Measurements from ENCODE around the gene WNT9A. TPM values are rescaled to one million over a fixed set of nuclear protein-coding genes. Genes with fewer than 3 reads are reported as not detected.
"Not testable (repeated sequence)": the region's sequence is repeated elsewhere in the genome, so short reads cannot be mapped to it uniquely, and the experiment has no call there.

Gene WNT9A, protein sequence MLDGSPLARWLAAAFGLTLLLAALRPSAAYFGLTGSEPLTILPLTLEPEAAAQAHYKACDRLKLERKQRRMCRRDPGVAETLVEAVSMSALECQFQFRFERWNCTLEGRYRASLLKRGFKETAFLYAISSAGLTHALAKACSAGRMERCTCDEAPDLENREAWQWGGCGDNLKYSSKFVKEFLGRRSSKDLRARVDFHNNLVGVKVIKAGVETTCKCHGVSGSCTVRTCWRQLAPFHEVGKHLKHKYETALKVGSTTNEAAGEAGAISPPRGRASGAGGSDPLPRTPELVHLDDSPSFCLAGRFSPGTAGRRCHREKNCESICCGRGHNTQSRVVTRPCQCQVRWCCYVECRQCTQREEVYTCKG
- polyA plus RNA-seq (2013, experiment 1 of 4), result 3.2 TPM
- 4.5 TPM for polyA plus RNA-seq (2013, experiment 2 of 4)
- polyA plus RNA-seq (2013, experiment 3 of 4), result 3.1 TPM
- 4.1 TPM for polyA plus RNA-seq (2013, experiment 4 of 4)

DNA sequence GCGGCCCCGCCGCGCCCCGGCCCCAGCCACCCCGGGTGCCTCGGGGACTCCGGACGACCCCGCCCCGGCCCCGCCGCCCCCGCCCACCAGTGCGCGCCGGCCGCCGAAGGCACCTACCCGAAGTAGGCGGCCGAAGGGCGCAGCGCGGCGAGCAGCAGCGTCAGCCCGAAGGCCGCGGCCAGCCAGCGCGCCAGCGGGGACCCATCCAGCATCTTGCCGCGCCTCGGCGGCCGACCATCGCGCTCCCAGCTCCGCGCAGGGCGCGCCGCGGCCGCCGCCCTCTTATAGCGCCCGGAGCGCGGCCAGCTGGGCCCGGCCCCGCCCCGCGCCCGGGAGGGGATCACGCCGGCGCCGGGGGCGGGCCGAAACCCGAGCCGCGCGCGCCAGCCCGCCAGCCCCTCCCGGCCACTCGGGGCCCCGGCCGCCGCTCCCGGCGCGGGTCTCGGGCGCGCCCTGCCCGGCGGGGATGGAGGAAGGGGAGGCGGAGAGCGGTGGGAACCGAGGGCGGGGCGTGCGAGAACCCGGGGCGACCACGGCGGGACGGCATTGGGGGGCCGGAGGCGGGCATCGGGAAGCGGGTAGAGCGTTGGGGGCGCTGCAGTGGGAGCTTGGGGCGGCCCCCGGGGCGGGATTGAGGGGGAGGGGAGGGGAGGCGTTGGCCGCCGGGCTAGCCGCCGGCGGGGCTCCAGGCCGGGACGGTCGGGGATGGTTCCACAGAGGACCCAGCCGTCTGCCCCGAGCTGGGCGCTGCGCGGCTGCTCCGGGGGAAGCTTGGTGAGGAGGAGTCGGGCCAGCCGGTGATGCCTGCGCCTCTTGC lies at the start of gene WNT9A:
TSS of gene WNT9A (minus strand) at position 257 of the 817 bp plus-strand sequence. CDS start at position 212, 45 bp downstream.
- peak within 1 kb of the TSS; percentile 65 for H3K4me3 ChIP-seq (ENCODE audit: insufficient read depth, low read depth, low read length)
- peaks cover 27% of the 10 kb centered on the region for H3K4me1 ChIP-seq (ENCODE audit: control insufficient read depth, insufficient read depth, low read length)
- no peaks in the 10 kb centered on the region for H3K9me3 ChIP-seq (ENCODE audit: control insufficient read depth, low read length)
- H3K27me3 ChIP-seq (ENCODE audit: control insufficient read depth, insufficient read depth, low read length, poor library complexity, severe bottlenecking), result peaks cover 32% of the 10 kb centered on the region
- H3K27ac ChIP-seq (ENCODE audit: insufficient read depth, low read depth, low read length, poor library complexity, severe bottlenecking), result no peak within 1 kb of the TSS
- H3K36me3 ChIP-seq (ENCODE audit: control insufficient read depth, insufficient read depth, low read length), result no peaks in the 10 kb centered on the region
- 0 to 1% methylated on average over 120 of the region's 120 CpGs for WGBS, 2 experiments

GRCh38 chr1:227996187-227996950 lies 48.6 kb upstream of the WNT9A start:
- Histone ChIP-seq H3K27ac (ENCODE audit: insufficient read depth, low read depth, low read length, poor library complexity, severe bottlenecking) (no peak overlapping the region), H3K4me3 (ENCODE audit: insufficient read depth, low read depth, low read length) (no peak overlapping the region), H3K27me3 (ENCODE audit: control insufficient read depth, insufficient read depth, low read length, poor library complexity, severe bottlenecking) (peaks cover 18% of the 10 kb centered on the region), H3K9me3 (ENCODE audit: control insufficient read depth, low read length) (peaks cover 3% of the 10 kb centered on the region), H3K36me3 (ENCODE audit: control insufficient read depth, insufficient read depth, low read length) (no peaks in the 10 kb centered on the region), H3K4me1 (ENCODE audit: control insufficient read depth, insufficient read depth, low read length) (no peaks in the 10 kb centered on the region)
- no CpG with 5 or more reads among the region's 1 CpG for WGBS, 2 experiments

GRCh38 chr1:227994632-227995300 lies 47.0 kb upstream of the WNT9A start:
- H3K4me1 ChIP-seq (ENCODE audit: control insufficient read depth, insufficient read depth, low read length), result no peaks in the 10 kb centered on the region
- H3K27ac ChIP-seq (ENCODE audit: insufficient read depth, low read depth, low read length, poor library complexity, severe bottlenecking), result no peak overlapping the region
- no peak overlapping the region for H3K4me3 ChIP-seq (ENCODE audit: insufficient read depth, low read depth, low read length)
- H3K9me3 ChIP-seq (ENCODE audit: control insufficient read depth, low read length), result peaks cover 3% of the 10 kb centered on the region
- peaks cover 10% of the 10 kb centered on the region for H3K27me3 ChIP-seq (ENCODE audit: control insufficient read depth, insufficient read depth, low read length, poor library complexity, severe bottlenecking)
- no peaks in the 10 kb centered on the region for H3K36me3 ChIP-seq (ENCODE audit: control insufficient read depth, insufficient read depth, low read length)
- WGBS, 2 experiments, result 76 to 79% methylated on average over 7 of the region's 7 CpGs

- WGBS, 2 experiments, result 92 to 98% methylated on average over 2 of the region's 2 CpGs
- no peaks in the 10 kb centered on the region for H3K9me3 ChIP-seq (ENCODE audit: control insufficient read depth, low read length)
- no peak overlapping the region for H3K4me3 ChIP-seq (ENCODE audit: insufficient read depth, low read depth, low read length)
- no peaks in the 10 kb centered on the region for H3K4me1 ChIP-seq (ENCODE audit: control insufficient read depth, insufficient read depth, low read length)
- H3K27me3 ChIP-seq (ENCODE audit: control insufficient read depth, insufficient read depth, low read length, poor library complexity, severe bottlenecking), result peaks cover 21% of the 10 kb centered on the region
- H3K27ac ChIP-seq (ENCODE audit: insufficient read depth, low read depth, low read length, poor library complexity, severe bottlenecking), result no peak overlapping the region
- H3K36me3 ChIP-seq (ENCODE audit: control insufficient read depth, insufficient read depth, low read length), result no peaks in the 10 kb centered on the region
These were observed 39.4 kb upstream of the WNT9A start for GRCh38 chr1:227987181-227987580.

GRCh38 chr1:227975583-227976283 lies 28.0 kb upstream of the WNT9A start:
- 86 to 87% methylated on average over 16 to 18 of the region's 21 CpGs for WGBS, 2 experiments
- not testable (repeated sequence) for H3K9me3 ChIP-seq (ENCODE audit: control insufficient read depth, low read length); H3K36me3 ChIP-seq (ENCODE audit: control insufficient read depth, insufficient read depth, low read length); H3K27me3 ChIP-seq (ENCODE audit: control insufficient read depth, insufficient read depth, low read length, poor library complexity, severe bottlenecking); H3K4me1 ChIP-seq (ENCODE audit: control insufficient read depth, insufficient read depth, low read length); H3K27ac ChIP-seq (ENCODE audit: insufficient read depth, low read depth, low read length, poor library complexity, severe bottlenecking); H3K4me3 ChIP-seq (ENCODE audit: insufficient read depth, low read depth, low read length)

DNA sequence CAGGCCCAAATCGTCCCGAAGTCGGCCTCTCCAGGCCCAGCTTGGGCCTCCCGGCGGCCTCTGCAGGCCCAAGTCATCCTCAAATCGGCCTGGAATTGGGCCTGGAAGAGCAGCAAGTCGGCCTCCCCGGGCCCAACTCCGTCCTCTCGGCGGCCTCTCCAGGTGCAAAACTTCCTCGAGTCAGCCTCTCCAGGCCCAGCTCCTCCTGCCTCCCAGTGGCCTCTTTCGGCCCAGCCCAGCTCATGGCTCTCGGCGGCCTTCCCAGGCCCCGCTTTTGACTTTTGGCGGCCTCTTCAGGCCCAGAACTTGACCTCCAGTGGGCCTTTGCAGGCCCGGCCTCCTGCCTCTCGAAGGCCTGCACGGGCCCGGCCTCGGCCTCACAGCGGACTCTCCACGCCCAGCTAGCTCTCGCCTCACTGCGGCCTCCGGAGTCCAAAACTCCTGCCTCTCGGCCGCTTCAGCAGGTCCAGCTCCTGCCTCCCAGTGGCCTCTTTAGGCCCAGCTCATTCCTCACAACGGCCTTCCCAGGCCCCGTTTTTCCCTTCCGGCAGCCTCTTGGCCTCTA lies 26.1 kb upstream of the WNT9A start:
- H3K4me1 ChIP-seq (ENCODE audit: control insufficient read depth, insufficient read depth, low read length); H3K4me3 ChIP-seq (ENCODE audit: insufficient read depth, low read depth, low read length); H3K27me3 ChIP-seq (ENCODE audit: control insufficient read depth, insufficient read depth, low read length, poor library complexity, severe bottlenecking); H3K36me3 ChIP-seq (ENCODE audit: control insufficient read depth, insufficient read depth, low read length); H3K27ac ChIP-seq (ENCODE audit: insufficient read depth, low read depth, low read length, poor library complexity, severe bottlenecking); H3K9me3 ChIP-seq (ENCODE audit: control insufficient read depth, low read length): not testable (repeated sequence)
- 95% methylated on average over 30 of the region's 32 CpGs for WGBS, 2 experiments

DNA sequence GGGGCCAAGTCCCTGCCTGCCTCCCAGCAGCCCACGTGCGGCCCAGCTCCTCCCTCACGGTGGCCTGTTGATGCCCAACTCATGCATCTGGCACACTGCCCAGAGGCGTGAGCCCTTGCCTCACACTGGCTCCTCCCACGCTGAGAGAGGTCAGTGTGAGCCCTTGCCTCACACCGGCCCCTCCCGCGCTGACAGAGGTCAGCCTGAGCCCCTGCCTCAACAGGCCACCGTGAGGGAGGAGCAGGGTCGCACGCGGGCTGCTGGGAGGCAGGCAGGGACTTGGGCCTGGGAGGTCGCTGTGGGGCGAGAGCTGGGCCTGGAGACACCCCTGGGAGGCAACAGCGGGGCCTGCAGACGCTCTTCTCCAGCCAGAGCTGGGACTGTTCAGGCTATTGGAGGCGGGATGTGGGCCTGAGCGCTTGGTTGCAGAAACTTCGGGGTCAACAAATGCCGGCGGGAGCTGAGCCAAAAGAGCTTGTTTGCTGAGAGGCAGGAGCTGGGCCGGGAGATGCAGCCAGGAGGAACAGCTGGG lies 25.2 kb upstream of the WNT9A start:
- not testable (repeated sequence) for H3K36me3 ChIP-seq (ENCODE audit: control insufficient read depth, insufficient read depth, low read length); H3K4me3 ChIP-seq (ENCODE audit: insufficient read depth, low read depth, low read length); H3K27ac ChIP-seq (ENCODE audit: insufficient read depth, low read depth, low read length, poor library complexity, severe bottlenecking); H3K27me3 ChIP-seq (ENCODE audit: control insufficient read depth, insufficient read depth, low read length, poor library complexity, severe bottlenecking); H3K9me3 ChIP-seq (ENCODE audit: control insufficient read depth, low read length); H3K4me1 ChIP-seq (ENCODE audit: control insufficient read depth, insufficient read depth, low read length)
- WGBS, 2 experiments, result 92 to 93% methylated on average over 22 of the region's 22 CpGs

DNA sequence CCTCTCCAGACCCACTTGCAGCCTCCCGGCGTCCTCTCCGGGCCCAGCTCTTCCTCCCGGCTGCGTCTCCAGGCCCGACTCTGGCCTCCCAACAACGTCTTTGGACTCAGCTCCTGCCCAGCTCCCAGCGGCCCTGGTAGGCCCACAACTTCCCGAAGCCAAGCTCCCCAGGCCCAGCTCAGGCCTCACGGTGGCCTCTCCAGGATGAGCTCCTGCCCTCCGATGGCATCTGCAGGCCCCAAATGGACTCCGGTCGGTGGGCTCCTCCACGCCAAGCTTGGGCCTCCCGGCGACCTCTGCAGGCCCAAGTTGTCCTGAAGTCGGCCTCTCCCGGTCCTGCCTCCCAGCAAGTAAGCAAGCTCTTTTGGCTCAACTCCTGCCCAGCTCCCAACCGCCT lies 24.5 kb upstream of the WNT9A start:
- H3K9me3 ChIP-seq (ENCODE audit: control insufficient read depth, low read length); H3K4me1 ChIP-seq (ENCODE audit: control insufficient read depth, insufficient read depth, low read length): not testable (repeated sequence)
- WGBS, 2 experiments, result 93 to 97% methylated on average over 11 to 12 of the region's 19 CpGs

More for the DNA sequence above, 24.5 kb upstream of the WNT9A start:
- H3K4me3 ChIP-seq (ENCODE audit: insufficient read depth, low read depth, low read length); H3K27me3 ChIP-seq (ENCODE audit: control insufficient read depth, insufficient read depth, low read length, poor library complexity, severe bottlenecking); H3K36me3 ChIP-seq (ENCODE audit: control insufficient read depth, insufficient read depth, low read length); H3K27ac ChIP-seq (ENCODE audit: insufficient read depth, low read depth, low read length, poor library complexity, severe bottlenecking): not testable (repeated sequence)

All from ectodermal cell (in vitro differentiated cells).